Sciatic nerve (tissue), 2 donors: ENCODE results near the gene SAP30L. TPM values are rescaled to one million over a fixed set of nuclear protein-coding genes. Genes with fewer than 3 reads are reported as not detected.

ENCODE experiments used
- ATAC-seq: fragments of 200-7000 bp; cut with Tn5 transposase; one replicate; pipeline ENCODE4 v1.9.1; 2020; ENCODE audit warnings: mild to moderate bottlenecking, moderate library complexity
- DNase-seq: peaks from one replicate; pipeline ENCODE4 v3.0.0-alpha.2; 2020; ENCODE audit warnings: low spot score
- intact Hi-C: fragments of 100-400 bp; cut with DNase I; formaldehyde crosslinking; loops from one replicate; pipeline ENCODE4 v1.14.2; 2022
- total RNA-seq: library from RNA; stranded (reverse); fragmentation: NEBNext Ultra II Directional; extraction: Animal tissue kit (Norgen Biotek cat#: 25700); gene quantifications from one replicate; pipeline ENCODE4 v1.2.1, GENCODE V29; 2021
- donor health status: DM: no; HTN: no; CAD: no.
- donor health status: DM: no; HTN: no; CAD: no.

SAP30L gene
- total RNA-seq, 1 donor from 2014 or later = 41.8 TPM

GRCh38 chr5:154412925-154413324 is 32.9 kb upstream of the SAP30L start:
- DNase-seq = no peak
- intact Hi-C loops = no loop called here
- no peak for ATAC-seq

DNA sequence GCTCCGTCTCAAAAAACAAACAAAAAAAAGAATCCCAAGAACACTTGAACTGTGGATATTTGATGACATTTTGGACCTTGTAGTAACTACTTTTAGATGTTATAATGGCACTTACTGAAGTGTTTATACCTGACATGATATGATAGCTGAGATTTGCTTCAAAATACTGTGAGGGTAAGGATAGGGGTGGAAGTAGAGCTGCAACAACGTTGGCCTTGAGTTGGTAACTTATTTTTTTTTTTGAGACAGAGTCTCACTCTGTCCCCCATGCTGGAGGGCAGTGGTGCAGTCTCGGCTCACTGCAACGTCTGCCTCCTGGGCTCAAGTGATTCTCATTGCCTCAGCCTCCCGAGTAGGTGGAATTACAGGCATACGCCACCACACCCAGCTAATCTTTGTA is 30.7 kb upstream of the SAP30L start:
- no peak for DNase-seq
- ATAC-seq = no peak
- intact Hi-C loops = no loop called here

DNA sequence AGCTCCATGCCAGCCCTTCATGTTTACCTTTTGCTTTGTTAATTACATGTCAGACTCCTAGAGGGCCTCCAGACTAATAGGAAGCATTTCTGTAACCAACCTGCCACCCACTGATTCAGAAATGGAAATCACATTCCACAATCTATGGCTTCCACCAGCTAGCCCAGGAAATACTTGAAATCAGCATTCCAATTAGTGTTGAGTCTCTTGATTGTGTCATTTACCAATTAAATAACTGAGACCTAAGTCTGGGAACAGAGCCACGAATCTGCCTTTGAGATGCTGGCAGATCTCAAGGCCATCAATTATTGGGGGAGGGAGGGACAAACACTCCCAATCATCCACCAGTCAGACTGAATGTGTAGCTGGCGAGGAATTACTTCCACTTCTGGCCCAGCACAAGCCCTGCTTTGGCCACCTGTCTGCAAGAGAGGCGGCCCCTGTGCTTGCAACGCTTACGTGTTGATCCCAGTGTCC is 27.4 kb upstream of the SAP30L start:
- no peak for ATAC-seq
- intact Hi-C loops = no loop called here
- no peak for DNase-seq

GRCh38 chr5:154419236-154419635 is 26.6 kb upstream of the SAP30L start:
- ATAC-seq = no peak
- DNase-seq = no peak
- intact Hi-C loops = no loop called here

GRCh38 chr5:154421868-154422267 is 23.9 kb upstream of the SAP30L start:
- DNase-seq (no peak), ATAC-seq (no peak)

GRCh38 chr5:154422298-154422697 is 23.5 kb upstream of the SAP30L start:
- DNase-seq (no peak), ATAC-seq (no peak)
- intact Hi-C loops = no loop called here

More at GRCh38 chr5:154421868-154422267, 23.9 kb upstream of the SAP30L start:
- intact Hi-C loops = no loop called here

- intact Hi-C loops = no loop called here
- no peak for DNase-seq
- ATAC-seq = no peak
Measured at GRCh38 chr5:154428208-154428607, 17.6 kb upstream of the SAP30L start.

DNA sequence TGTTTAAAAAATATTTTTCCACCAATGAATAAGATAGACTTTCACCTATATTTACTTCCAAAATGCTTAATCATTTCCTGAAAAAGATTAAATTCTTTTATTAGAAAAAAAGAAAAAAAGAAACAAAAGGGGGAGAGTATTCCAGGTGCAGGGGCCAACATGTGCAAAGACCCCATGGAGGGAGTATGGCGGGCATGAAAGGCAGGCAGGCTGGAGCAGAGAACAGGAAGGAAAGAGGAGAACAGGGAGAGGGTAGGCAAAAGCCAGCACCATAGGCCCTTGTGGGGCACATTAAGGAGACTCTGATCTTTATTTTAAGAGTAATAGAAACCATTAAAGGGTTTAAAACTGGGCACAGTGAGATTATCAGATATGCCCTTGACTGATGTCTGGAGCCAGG is 16.5 kb upstream of the SAP30L start:
- DNase-seq = no peak
- intact Hi-C loops = no loop called here
- no peak for ATAC-seq

- ATAC-seq (no peak), DNase-seq (no peak)
Measured at GRCh38 chr5:154430466-154430865, 15.3 kb upstream of the SAP30L start.

DNA sequence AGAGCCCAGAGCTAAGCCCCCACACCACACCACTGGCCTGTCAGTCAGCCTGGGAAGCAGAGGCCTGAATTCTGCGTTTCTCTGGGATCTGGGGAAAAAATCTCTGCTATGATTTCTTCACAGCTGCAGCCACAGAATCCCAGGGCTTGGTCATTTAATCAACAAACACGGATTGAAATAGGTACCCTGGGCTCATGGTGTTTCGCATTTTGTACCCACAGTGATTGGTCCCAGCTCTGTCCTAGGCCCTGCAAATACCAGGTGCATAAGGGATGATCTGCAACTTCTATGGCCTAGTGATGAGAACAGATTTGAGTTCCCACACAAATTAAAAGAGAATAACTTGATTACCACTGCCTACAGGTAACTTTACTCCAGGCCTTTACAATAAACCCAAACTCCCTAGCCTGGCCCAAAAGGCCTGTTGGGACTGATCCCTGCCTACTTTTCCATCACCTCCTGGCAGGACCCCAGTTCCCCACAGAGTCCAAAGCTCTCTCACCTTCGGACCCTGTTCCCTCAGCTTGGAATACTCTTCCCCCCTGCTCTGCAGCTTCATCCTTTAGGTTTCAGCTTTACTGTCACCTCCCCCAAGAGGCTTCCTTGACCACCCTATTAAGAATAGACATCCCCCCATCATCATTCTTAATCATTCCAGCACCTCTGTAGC is 14.7 kb upstream of the SAP30L start:
- no peak for ATAC-seq
- intact Hi-C loops = no loop called here
- no peak for DNase-seq

More at GRCh38 chr5:154430466-154430865, 15.3 kb upstream of the SAP30L start:
- intact Hi-C loops = no loop called here

DNA sequence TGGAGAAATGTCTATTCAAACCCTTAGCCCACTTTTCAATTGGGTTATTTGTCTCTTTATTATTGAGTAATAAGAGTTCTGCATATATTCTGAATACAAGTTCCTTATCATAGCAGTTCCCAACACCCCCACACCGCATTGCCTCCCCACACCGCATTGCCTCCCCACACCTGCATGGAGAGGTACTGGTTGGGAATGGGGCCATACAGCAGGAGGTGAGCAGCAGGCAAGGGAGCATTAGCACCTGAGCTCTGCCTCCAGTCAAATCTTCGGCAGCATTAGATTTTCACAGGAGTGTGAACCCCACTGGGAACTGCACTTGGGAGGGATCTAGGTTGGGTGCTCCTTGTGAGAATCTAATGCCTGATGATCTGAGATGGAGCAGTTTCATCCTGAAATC is 10.6 kb upstream of the SAP30L start:
- ATAC-seq (no peak), DNase-seq (no peak)
- intact Hi-C loops = no loop called here

GRCh38 chr5:154437281-154437965 is 8.4 kb upstream of the SAP30L start:
- intact Hi-C loops = no loop called here
- no peak for ATAC-seq
- no peak for DNase-seq

DNA sequence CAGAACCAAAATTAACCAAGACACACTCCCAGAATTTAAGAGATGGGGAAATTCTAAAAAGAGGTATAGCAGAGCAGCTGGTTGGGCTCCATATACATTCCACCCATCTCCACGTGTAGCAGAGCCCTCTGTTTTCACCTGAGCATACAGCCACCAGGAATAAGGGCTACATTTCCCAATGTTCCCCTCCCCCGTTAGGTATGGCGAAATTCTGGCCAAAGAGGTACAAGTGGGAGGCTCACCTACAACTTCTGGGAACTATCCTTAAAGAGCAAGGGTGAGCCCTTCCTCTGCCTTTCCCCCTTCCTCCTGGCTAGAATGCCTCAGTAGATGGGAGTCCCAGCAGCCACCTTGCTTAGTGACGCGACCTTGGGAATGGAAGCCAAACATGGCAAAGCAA is 5.3 kb upstream of the SAP30L start:
- DNase-seq (no peak), ATAC-seq (no peak)
- intact Hi-C loops = no loop called here

- DNase-seq (no peak), ATAC-seq (no peak)
- intact Hi-C loops = no loop called here
Measured at GRCh38 chr5:154442801-154443200, 3.0 kb upstream of the SAP30L start.

- intact Hi-C loops = no loop called here
- no peak for DNase-seq
Measured at GRCh38 chr5:154444556-154445421, 1.0 kb upstream of the SAP30L start.

DNA sequence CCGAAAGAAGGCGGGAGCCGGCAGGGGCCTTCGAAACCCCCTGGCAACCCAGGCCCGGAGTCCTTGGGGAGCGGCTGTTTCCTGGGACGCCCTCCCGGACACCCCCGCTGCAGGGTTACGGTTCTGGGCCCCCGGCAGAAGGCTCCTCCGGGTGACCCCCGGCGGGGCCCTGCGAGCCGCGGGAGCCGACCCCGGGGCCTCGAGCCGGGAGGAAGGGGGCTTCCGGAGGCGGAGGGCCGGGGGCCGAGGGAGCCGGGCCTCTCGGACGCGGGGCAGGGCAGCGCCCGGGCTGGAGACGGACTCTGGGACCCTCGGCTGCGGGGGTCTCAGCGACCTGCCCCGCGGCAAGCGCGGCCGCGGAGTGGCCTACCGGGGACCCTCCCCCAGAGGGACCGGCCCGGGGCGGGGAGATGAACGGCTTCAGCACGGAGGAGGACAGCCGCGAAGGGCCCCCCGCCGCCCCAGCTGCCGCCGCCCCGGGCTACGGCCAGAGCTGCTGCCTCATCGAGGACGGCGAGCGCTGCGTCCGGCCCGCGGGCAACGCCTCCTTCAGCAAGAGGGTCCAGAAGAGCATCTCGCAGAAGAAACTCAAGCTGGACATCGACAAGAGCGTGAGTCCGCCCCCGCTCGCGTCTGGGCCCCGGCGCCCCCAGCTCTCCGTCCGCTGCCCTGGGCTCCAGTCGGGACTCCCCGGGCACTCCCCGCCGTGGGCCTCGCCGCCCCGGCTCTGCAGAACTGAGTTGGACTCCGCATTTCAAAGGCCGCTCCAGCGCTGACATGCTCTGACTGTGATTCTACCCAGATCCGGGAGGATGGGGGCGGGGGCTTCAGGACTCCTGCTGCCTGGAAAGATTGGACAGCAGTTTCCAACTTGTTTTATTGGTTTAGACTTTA is 645 bp downstream of the SAP30L start:
- peak; percentile 75 for DNase-seq
- intact Hi-C loops = no loop called here
- peak; percentile 13 for ATAC-seq

More at GRCh38 chr5:154444556-154445421, 1.0 kb upstream of the SAP30L start:
- ATAC-seq = peak; percentile 15

- no peak for DNase-seq
- ATAC-seq = no peak
- intact Hi-C loops = no loop called here
Measured at GRCh38 chr5:154447089-154447725, 1.4 kb downstream of the SAP30L start.

GRCh38 chr5:154449786-154450185 is 4.0 kb downstream of the SAP30L start:
- ATAC-seq (no peak), DNase-seq (no peak)
- intact Hi-C loops = no loop called here
